ENCODE results near the gene GNRHR.

The GNRHR gene

GRCh38 chr4:67700116-67700737 lies 54.0 kb downstream of the GNRHR start:
- DNase-seq (ENCODE audit: low read depth) = no peak

GRCh38 chr4:67699603-67700002 lies 54.6 kb downstream of the GNRHR start:
- DNase-seq (ENCODE audit: low read depth) = no peak

- no peak for DNase-seq (ENCODE audit: low read depth)
These were observed 56.1 kb downstream of the GNRHR start for GRCh38 chr4:67697860-67698687.

- DNase-seq (ENCODE audit: low read depth) = no peak
These were observed 58.1 kb downstream of the GNRHR start for GRCh38 chr4:67696061-67696460.

- no peak for DNase-seq (ENCODE audit: low read depth)
These were observed 59.5 kb downstream of the GNRHR start for GRCh38 chr4:67694662-67695061.

- DNase-seq (ENCODE audit: low read depth) = no peak
These were observed 62.9 kb downstream of the GNRHR start for GRCh38 chr4:67691328-67691727.

Data from stromal cell of bone marrow (primary cell).